Brain microvascular endothelial cell (primary cell): Measurements from ENCODE around the gene RNF167.

ENCODE experiments used
- DNase-seq: peaks from one replicate; pipeline ENCODE4 v3.0.0-alpha.2; 2020
- H3K27ac ChIP-seq: fragments of 250-450 bp; sonication (Bioruptor Pico); 2 replicates; pipeline ENCODE4 v1.5.1; 2020; ENCODE audit warnings: mild to moderate bottlenecking, moderate library complexity
- H3K27me3 ChIP-seq: fragments of 250-450 bp; sonication (Bioruptor Pico); replicated peaks from 2 replicates; pipeline ENCODE4 v1.5.1; 2020; ENCODE audit warnings: mild to moderate bottlenecking
- H3K36me3 ChIP-seq: fragments of 250-450 bp; sonication (Bioruptor Pico); replicated peaks from 2 replicates; pipeline ENCODE4 v1.5.1; 2020; ENCODE audit warnings: mild to moderate bottlenecking
- H3K4me3 ChIP-seq: 2 replicates; pipeline ENCODE4 v1.5.1; 2011; ENCODE audit warnings: low read depth, mild to moderate bottlenecking, control low read depth, low read length, moderate library complexity
- CTCF ChIP-seq: IDR thresholded peaks from 2 replicates; pipeline ENCODE4 v1.5.1; 2011; ENCODE audit warnings: low read depth, mild to moderate bottlenecking, moderate library complexity, low read length, control low read depth, inconsistent platforms; ENCODE audit errors: missing control alignments
- in situ Hi-C: cut with HindIII; loops from 2 replicates; pipeline ENCODE4 v1.10.0; 2017; ENCODE audit warnings: low sequenced_read_pairs, low pct_ligation_motif_present

The RNF167 gene

GRCh38 chr17:4948166-4948930 is 8.3 kb downstream of the RNF167 start, which contains the start of gene PFN1:
PFN1 (minus strand) TSS chr17:4948530; CDS start chr17:4948394, 136 bp downstream.
- peak within 1 kb of the TSS; percentile 99 for H3K4me3 ChIP-seq
- H3K27ac ChIP-seq = peak within 1 kb of the TSS; percentile 88
- H3K36me3 ChIP-seq = peaks cover 47% of the 10 kb centered on the region
- peak; percentile 88 for DNase-seq
- in situ Hi-C loops = no loop called here
- TF ChIP-seq CTCF = no peak
- H3K27me3 ChIP-seq = no peaks in the 10 kb centered on the region

GRCh38 chr17:4948931-4949320 is 8.9 kb downstream of the RNF167 start:
- H3K36me3 ChIP-seq = peaks cover 41% of the 10 kb centered on the region
- in situ Hi-C loops = no loop called here
- H3K27ac ChIP-seq = peak overlapping the region; percentile 88
- no peaks in the 10 kb centered on the region for H3K27me3 ChIP-seq
- TF ChIP-seq CTCF = no peak
- DNase-seq = peak; percentile 73
- peak overlapping the region; percentile 60 for H3K4me3 ChIP-seq

GRCh38 chr17:4949321-4950074 is 9.4 kb downstream of the RNF167 start:
- TF ChIP-seq CTCF = no peak
- DNase-seq = peak; percentile 53
- H3K4me3 ChIP-seq = peak overlapping the region; percentile 60
- H3K27ac ChIP-seq = peak overlapping the region; percentile 88
- H3K36me3 ChIP-seq = peaks cover 35% of the 10 kb centered on the region
- in situ Hi-C loops = no loop called here
- no peaks in the 10 kb centered on the region for H3K27me3 ChIP-seq

GRCh38 chr17:4950075-4950745 is 10.1 kb downstream of the RNF167 start:
- Histone ChIP-seq H3K27me3 (no peaks in the 10 kb centered on the region), H3K36me3 (peaks cover 28% of the 10 kb centered on the region), H3K4me3 (peak overlapping the region; percentile 48), H3K27ac (peak overlapping the region; percentile 88)
- TF ChIP-seq CTCF = no peak
- in situ Hi-C loops = no loop called here
- DNase-seq = no peak

GRCh38 chr17:4950746-4951204 is 10.7 kb downstream of the RNF167 start, which contains the start of gene ENO3:
ENO3 (plus strand) TSS chr17:4951119; CDS start chr17:4951830, 711 bp downstream.
- in situ Hi-C loops = no loop called here
- TF ChIP-seq CTCF = no peak

More at GRCh38 chr17:4950746-4951204, 10.7 kb downstream of the RNF167 start, which contains the start of gene ENO3:
- DNase-seq = no peak
- Histone ChIP-seq H3K36me3 (peaks cover 23% of the 10 kb centered on the region), H3K4me3 (peak within 1 kb of the TSS; percentile 48), H3K27ac (peak within 1 kb of the TSS; percentile 88), H3K27me3 (no peaks in the 10 kb centered on the region)
